Measurements from ENCODE around the gene RTN3. TPM values are rescaled to one million over a fixed set of nuclear protein-coding genes. Genes with fewer than 3 reads are reported as not detected.

RTN3 gene
- polyA plus RNA-seq, 4 donors, result 27.3 to 101 (median 69.5) TPM

DNA sequence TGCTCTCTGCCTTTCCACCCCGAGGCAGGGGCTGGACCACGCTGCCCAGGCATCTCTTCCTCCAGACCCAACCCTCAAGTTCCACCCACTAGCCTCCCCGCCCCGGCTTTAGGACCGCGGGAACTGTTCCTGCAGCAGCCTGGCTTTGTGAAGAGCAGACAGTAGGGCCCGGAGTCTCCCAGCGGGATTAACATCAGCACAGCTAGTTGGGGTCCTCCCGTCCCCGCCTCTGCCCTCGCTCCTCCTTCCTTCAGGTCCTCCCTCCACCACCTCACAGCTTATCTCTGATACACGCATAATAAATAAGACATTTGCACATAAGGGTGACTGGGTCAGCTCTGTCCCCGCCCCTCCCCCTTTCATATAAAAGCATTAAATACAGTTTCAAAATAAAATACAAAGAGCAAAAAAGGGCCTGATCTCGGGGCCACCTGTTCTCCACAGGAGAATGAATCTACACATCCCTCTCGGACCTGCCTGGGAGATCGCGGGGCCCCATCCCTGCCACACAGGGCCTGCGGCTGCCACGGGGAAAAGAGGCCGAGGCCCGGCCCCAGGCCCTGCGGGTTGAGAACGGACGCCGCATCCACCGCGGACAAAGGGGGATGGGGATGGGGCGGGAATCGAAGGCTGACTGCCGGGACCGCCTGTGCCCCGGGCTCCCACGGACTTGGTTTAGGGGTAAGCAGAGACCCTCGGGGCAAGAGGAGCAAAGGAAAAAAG, 80.8 kb downstream of the RTN3 start:
- Histone ChIP-seq H3K4me3 (ENCODE audit: low read depth in 1 of 3, low read length in 3 of 3) (peak overlapping the region in 1 of 3 donors; percentile 11), H3K27ac (ENCODE audit: low read depth in 1 of 3, low read length in 2 of 3) (peak overlapping the region in 1 of 3 donors; percentile 21), H3K36me3 (ENCODE audit: control insufficient read depth in 3 of 3, insufficient read depth in 2 of 3, low read depth in 1 of 3, low read length in 3 of 3) (peaks cover 0 to 72% (median 0%) of the 10 kb centered on the region in 3 donors), H3K9me3 (ENCODE audit: control insufficient read depth in 2 of 2, insufficient read depth in 1 of 2, low read depth in 1 of 2, low read length in 1 of 2) (no peaks in the 10 kb centered on the region), H3K4me1 (ENCODE audit: control insufficient read depth in 3 of 3, insufficient read depth in 2 of 3, low read depth in 1 of 3, low read length in 2 of 3) (peaks cover 2 to 33% (median 2%) of the 10 kb centered on the region in 3 donors), H3K27me3 (ENCODE audit: control insufficient read depth in 3 of 3, insufficient read depth in 3 of 3, low read length in 3 of 3) (no peaks in the 10 kb centered on the region)
- no peak for FAIRE-seq
- WGBS, 3 donors, result 58 to 73% (median 67%) methylated on average over 34 of the region's 34 CpGs
- peak in 1 of 2 donors; percentile 27 for DNase-seq

DNA sequence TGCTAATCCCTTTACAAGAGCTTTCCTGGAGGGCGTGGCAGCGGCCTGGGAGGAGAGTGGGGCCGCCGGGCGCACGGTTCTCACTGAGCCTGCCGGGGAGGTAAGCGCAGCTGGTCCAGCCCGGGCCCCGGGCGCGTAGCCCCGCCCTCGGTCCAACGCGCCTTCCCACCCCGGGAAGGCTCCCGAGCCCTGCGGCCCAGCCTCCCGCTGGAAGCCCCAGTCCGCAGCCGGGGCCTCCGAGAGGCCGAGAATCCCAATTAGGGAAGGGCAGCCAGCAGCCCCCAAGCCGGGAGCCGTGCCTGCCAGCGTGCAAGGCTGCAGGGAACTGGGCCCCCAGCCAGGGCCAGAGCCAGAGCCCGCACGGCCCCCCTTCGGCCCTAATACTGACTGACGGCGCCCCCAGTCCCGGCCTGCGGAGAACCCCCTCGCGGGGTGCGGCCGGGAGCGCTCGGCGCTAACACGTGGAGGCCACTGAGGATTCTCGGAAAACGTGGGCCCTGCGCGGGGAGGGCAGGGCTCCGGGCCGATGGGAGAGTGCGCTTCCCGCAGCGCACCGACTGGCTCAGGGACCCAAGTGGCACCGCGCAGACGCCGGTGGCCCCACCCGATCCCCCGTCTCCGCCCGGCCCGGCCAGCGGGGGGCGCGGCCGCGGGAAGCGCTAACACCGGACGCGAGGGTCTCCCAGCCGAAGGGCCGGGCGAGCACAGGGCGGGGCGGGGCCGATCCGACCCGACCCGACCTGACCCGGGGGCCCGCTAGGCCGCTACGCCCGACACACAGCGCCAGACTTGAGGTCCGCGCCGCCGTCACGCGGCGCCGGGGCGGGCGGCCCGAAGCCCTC, 81.6 kb downstream of the RTN3 start:
- Histone ChIP-seq H3K9me3 (ENCODE audit: control insufficient read depth in 2 of 2, insufficient read depth in 1 of 2, low read depth in 1 of 2, low read length in 1 of 2) (no peaks in the 10 kb centered on the region), H3K4me1 (ENCODE audit: control insufficient read depth in 3 of 3, insufficient read depth in 2 of 3, low read depth in 1 of 3, low read length in 2 of 3) (peaks cover 2 to 36% (median 2%) of the 10 kb centered on the region in 3 donors), H3K27me3 (ENCODE audit: control insufficient read depth in 3 of 3, insufficient read depth in 3 of 3, low read length in 3 of 3) (no peaks in the 10 kb centered on the region), H3K4me3 (ENCODE audit: low read depth in 1 of 3, low read length in 3 of 3) (peak overlapping the region in 2 of 3 donors; percentile 19 to 23), H3K27ac (ENCODE audit: low read depth in 1 of 3, low read length in 2 of 3) (peak overlapping the region in 1 of 3 donors; percentile 37), H3K36me3 (ENCODE audit: control insufficient read depth in 3 of 3, insufficient read depth in 2 of 3, low read depth in 1 of 3, low read length in 3 of 3) (peaks cover 0 to 72% (median 0%) of the 10 kb centered on the region in 3 donors)
- 28 to 51% (median 29%) methylated on average over 53 to 96 of the region's 96 CpGs for WGBS, 3 donors
- DNase-seq (peak; percentile 30 to 80), FAIRE-seq (no peak)

DNA sequence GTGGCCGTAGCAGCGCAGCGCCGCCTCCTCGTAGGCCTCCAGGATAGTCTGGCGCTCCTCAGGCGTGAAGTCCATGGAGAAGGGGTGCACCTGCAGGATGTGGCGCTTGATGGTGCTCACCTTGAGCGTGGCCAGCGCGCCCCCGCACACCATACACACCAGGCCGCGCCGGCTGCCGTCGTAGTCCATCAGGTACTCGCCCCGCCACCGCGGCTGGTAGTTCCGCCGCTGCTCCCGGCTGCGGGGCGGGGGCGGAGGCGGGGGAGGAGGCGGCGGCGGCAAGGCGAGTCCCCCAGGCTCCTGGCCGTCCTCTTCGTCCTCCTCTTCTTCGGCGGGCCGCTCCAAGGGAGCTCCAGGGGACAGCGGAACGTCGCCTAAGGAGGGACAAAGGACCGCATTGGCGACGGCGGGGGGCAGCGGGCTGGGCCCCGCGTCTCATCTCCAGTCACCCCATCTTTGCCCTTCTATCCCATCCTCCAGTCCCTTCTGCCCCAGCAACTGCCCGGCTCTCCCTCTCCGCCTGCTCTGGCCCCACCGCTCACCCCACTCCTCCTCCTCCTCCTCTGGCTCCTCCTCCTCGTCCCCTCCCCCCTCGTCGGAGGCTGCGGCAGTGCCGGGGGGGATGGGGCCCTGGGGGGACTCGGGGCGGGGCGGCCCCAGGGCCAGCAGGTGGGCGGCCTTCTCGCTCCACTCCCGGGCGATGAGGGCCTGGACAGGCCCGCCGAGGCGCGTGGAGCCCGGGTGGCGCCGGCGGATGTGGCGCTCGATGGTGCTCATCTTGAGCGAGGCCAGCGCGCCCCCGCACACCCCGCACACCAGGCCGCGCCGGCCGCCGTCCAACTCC, 82.4 kb downstream of the RTN3 start:
- FAIRE-seq, result no peak
- peak in 1 of 2 donors; percentile 54 for DNase-seq
- Histone ChIP-seq H3K4me3 (ENCODE audit: low read depth in 1 of 3, low read length in 3 of 3) (no peak overlapping the region), H3K9me3 (ENCODE audit: control insufficient read depth in 2 of 2, insufficient read depth in 1 of 2, low read depth in 1 of 2, low read length in 1 of 2) (no peaks in the 10 kb centered on the region), H3K27me3 (ENCODE audit: control insufficient read depth in 3 of 3, insufficient read depth in 3 of 3, low read length in 3 of 3) (no peaks in the 10 kb centered on the region), H3K4me1 (ENCODE audit: control insufficient read depth in 3 of 3, insufficient read depth in 2 of 3, low read depth in 1 of 3, low read length in 2 of 3) (peaks cover 2 to 36% (median 2%) of the 10 kb centered on the region in 3 donors), H3K36me3 (ENCODE audit: control insufficient read depth in 3 of 3, insufficient read depth in 2 of 3, low read depth in 1 of 3, low read length in 3 of 3) (peaks cover 0 to 71% (median 0%) of the 10 kb centered on the region in 3 donors), H3K27ac (ENCODE audit: low read depth in 1 of 3, low read length in 2 of 3) (no peak overlapping the region)
- 78 to 87% (median 84%) methylated on average over 42 to 82 of the region's 82 CpGs for WGBS, 3 donors

DNA sequence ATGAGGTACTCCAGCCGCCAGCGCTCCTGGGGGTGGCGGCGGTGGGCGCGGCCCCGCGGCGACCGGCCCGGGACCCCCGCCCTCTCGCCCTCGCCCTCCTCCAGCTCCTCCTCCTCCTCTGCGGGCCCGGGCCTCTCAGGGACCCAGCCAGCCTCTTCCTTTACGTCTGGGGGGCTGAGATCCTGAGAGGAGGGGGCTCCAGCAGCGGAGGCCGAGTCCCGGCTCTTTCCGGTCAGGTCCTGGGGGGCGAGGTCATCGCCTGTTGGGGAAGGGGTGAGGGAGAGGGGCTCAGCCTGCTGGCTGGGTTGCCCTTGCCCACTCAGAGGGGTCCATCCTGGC, 83.0 kb downstream of the RTN3 start:
- Histone ChIP-seq H3K4me3 (ENCODE audit: low read depth in 1 of 3, low read length in 3 of 3) (no peak overlapping the region), H3K27me3 (ENCODE audit: control insufficient read depth in 3 of 3, insufficient read depth in 3 of 3, low read length in 3 of 3) (no peaks in the 10 kb centered on the region), H3K4me1 (ENCODE audit: control insufficient read depth in 3 of 3, insufficient read depth in 2 of 3, low read depth in 1 of 3, low read length in 2 of 3) (peaks cover 2 to 36% (median 2%) of the 10 kb centered on the region in 3 donors), H3K36me3 (ENCODE audit: control insufficient read depth in 3 of 3, insufficient read depth in 2 of 3, low read depth in 1 of 3, low read length in 3 of 3) (peaks cover 0 to 70% (median 0%) of the 10 kb centered on the region in 3 donors), H3K9me3 (ENCODE audit: control insufficient read depth in 2 of 2, insufficient read depth in 1 of 2, low read depth in 1 of 2, low read length in 1 of 2) (no peaks in the 10 kb centered on the region), H3K27ac (ENCODE audit: low read depth in 1 of 3, low read length in 2 of 3) (peak overlapping the region in 1 of 3 donors; percentile 31)
- FAIRE-seq (no peak), DNase-seq (no peak)
- 66 to 91% (median 80%) methylated on average over 11 to 23 of the region's 23 CpGs for WGBS, 3 donors

DNA sequence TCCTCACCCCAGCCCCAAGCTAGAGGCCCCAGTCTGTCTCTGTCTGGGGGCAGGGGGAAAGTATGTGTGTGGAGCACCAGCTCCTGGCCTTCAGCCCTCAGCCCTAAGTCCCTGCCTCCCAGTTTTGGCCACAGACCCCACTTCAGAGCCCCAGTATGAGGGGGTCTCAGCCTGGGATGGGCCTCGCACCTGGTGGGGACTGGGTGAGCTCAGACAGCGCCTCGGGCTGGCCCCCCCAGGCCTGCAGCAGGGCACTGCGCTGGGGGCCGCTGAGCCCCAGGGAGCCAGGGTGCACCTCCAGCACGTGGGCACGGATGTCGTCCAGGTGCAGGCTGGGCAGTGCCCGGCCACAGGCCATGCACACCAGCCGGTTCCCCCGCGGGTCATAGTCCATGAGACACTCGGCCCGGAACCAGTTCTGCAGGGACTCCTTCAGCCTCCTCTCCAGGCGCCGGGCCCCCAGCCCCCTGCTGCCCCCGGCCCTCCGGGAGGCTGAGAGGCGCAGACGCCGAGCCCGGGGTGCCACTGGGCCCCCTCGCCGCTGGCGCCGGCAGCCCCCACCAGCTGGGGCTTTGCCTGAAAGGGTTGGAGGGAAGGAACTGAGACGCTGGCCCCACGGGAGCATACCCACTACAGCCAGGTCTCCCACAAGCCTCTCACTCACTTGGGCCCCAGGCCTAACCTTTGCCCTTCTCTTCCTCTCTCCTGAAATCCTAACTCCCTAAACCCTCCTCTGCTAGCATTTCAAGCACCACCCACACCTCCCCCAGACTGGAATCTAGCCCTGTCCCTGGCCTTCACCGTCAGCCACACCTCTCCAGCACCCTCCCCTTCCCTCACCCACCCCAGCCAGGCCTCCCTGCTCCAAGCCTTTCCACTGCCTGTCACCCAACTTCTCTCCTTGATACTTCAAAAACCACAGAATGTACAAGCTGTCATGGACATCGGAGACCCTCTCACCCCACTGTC, 83.7 kb downstream of the RTN3 start:
- DNase-seq (peak; percentile 56 to 84), FAIRE-seq (no peak)
- peak overlapping the region in 2 of 3 donors; percentile 25 to 81 for H3K4me3 ChIP-seq (ENCODE audit: low read depth in 1 of 3, low read length in 3 of 3)
- peaks cover 0 to 69% (median 0%) of the 10 kb centered on the region in 3 donors for H3K36me3 ChIP-seq (ENCODE audit: control insufficient read depth in 3 of 3, insufficient read depth in 2 of 3, low read depth in 1 of 3, low read length in 3 of 3)
- H3K27me3 ChIP-seq (ENCODE audit: control insufficient read depth in 3 of 3, insufficient read depth in 3 of 3, low read length in 3 of 3), result no peaks in the 10 kb centered on the region
- H3K9me3 ChIP-seq (ENCODE audit: control insufficient read depth in 2 of 2, insufficient read depth in 1 of 2, low read depth in 1 of 2, low read length in 1 of 2), result no peaks in the 10 kb centered on the region
- peaks cover 2 to 38% (median 2%) of the 10 kb centered on the region in 3 donors for H3K4me1 ChIP-seq (ENCODE audit: control insufficient read depth in 3 of 3, insufficient read depth in 2 of 3, low read depth in 1 of 3, low read length in 2 of 3)
- H3K27ac ChIP-seq (ENCODE audit: low read depth in 1 of 3, low read length in 2 of 3), result peak overlapping the region in 1 of 3 donors; percentile 84
- 23 to 64% (median 45%) methylated on average over 11 to 30 of the region's 30 CpGs for WGBS, 3 donors

DNA sequence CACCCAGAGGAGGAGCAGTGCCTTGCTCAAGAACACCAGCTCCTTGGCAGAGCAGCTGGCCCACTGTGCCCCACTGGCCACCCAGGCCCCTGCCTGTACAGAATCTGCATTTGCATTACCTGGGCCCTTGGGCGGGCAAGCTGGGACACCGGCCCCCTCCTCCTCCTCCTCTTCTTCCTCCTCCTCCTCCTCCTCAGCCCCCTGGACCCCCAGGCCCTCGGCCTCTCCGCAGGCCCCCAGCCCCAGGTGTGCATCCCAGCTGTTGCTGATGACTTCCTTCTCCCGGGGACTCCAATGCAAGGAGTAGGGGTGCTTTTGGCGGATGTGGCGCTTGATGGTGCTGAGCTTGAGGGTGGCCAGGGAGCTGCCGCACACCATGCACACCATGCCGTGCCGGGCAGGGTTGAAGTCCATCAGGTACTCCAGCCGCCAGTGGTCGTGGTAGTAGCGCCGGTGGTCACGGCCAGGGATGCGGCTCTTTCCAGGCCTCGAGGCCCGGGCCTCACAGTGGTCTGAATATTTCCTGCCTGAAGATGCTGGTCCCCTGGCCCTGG, 84.5 kb downstream of the RTN3 start:
- Histone ChIP-seq H3K4me1 (ENCODE audit: control insufficient read depth in 3 of 3, insufficient read depth in 2 of 3, low read depth in 1 of 3, low read length in 2 of 3) (peaks cover 2 to 46% (median 2%) of the 10 kb centered on the region in 3 donors), H3K27ac (ENCODE audit: low read depth in 1 of 3, low read length in 2 of 3) (peak overlapping the region in 1 of 3 donors; percentile 84), H3K9me3 (ENCODE audit: control insufficient read depth in 2 of 2, insufficient read depth in 1 of 2, low read depth in 1 of 2, low read length in 1 of 2) (no peaks in the 10 kb centered on the region), H3K36me3 (ENCODE audit: control insufficient read depth in 3 of 3, insufficient read depth in 2 of 3, low read depth in 1 of 3, low read length in 3 of 3) (peaks cover 0 to 63% (median 0%) of the 10 kb centered on the region in 3 donors), H3K27me3 (ENCODE audit: control insufficient read depth in 3 of 3, insufficient read depth in 3 of 3, low read length in 3 of 3) (no peaks in the 10 kb centered on the region), H3K4me3 (ENCODE audit: low read depth in 1 of 3, low read length in 3 of 3) (peak overlapping the region in 1 of 3 donors; percentile 81)
- DNase-seq (peak in 1 of 2 donors; percentile 42), FAIRE-seq (no peak)
- 33 to 65% (median 35%) methylated on average over 18 of the region's 18 CpGs for WGBS, 3 donors

DNA sequence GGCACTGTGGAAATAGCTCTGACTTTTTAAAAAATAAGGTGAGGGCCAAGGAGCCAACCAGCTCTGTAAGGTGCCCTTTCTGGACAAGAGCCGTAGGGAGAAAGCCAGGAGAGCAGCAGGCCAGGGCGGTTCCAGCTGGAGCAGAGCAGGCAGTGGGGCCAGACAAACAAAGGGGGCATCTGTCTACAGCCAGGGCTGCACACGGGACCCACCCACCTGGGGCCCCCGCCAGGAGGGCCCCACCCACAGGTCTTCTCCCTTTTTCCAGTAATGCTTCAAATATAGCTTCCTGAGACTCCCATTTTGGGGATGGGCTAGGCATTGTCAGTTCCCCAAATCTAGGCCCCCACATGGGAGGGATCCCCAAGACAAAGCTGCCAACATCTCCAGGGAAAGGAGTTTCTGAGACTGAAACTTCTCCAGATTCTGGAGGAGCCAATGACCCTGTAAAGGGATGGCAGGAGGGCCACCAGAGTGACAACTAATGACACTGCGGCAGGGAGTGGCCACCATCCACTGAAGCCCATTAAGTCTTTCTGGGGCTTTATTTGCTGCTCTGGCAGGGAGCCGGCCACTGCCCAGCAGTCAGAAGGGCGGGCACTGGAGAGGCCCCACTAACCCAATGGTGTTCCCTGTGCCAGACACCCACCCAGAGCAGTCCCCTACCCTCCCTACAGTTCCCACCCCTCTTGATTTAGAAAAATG, 85.4 kb downstream of the RTN3 start:
- peak in 1 of 2 donors; percentile 71 for DNase-seq
- peak overlapping the region in 1 of 3 donors; percentile 81 for H3K4me3 ChIP-seq (ENCODE audit: low read depth in 1 of 3, low read length in 3 of 3)
- H3K27me3 ChIP-seq (ENCODE audit: control insufficient read depth in 3 of 3, insufficient read depth in 3 of 3, low read length in 3 of 3), result no peaks in the 10 kb centered on the region
- peaks cover 2 to 47% (median 2%) of the 10 kb centered on the region in 3 donors for H3K4me1 ChIP-seq (ENCODE audit: control insufficient read depth in 3 of 3, insufficient read depth in 2 of 3, low read depth in 1 of 3, low read length in 2 of 3)
- 39 to 58% (median 50%) methylated on average over 7 of the region's 7 CpGs for WGBS, 3 donors
- H3K9me3 ChIP-seq (ENCODE audit: control insufficient read depth in 2 of 2, insufficient read depth in 1 of 2, low read depth in 1 of 2, low read length in 1 of 2), result no peaks in the 10 kb centered on the region
- H3K27ac ChIP-seq (ENCODE audit: low read depth in 1 of 3, low read length in 2 of 3), result peak overlapping the region in 1 of 3 donors; percentile 84
- no peak for FAIRE-seq
- peaks cover 0 to 55% (median 0%) of the 10 kb centered on the region in 3 donors for H3K36me3 ChIP-seq (ENCODE audit: control insufficient read depth in 3 of 3, insufficient read depth in 2 of 3, low read depth in 1 of 3, low read length in 3 of 3)
